ENCODE results near the gene GMDS.
"Not testable (repeated sequence)": the region's sequence is repeated elsewhere in the genome, so short reads cannot be mapped to it uniquely, and the experiment has no call there.

The GMDS gene

DNA sequence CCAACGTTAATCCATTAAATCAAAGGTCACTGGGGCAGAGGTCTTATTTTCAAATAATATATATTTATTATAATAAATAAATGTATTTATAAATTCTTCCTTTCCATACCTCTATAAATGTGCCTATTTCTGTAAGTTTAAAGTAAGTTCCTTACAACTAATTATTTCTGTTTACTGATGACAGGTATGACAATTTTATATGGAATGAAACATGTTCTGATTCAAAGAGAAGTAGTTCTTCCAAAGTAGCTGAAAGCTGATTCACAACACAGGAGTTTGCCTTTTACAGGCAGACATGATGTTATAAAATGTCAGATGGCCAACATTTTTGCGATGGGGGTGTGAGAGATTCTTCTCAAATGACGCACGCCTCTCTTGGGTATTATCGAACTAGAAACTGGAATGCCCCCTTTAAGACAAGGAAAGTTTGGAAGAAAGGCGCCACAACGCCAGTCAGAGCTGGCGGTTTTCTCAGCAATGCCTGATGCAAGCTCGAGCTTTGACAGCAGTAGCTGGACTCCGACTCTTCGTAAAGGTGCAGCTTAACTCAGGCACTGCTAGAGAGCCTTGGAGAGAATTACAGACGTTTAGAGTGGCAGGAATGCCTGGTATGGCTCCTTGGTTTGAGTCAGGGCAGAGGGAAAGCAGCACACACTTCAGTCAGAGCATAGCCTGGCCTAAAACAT is 543.6 kb downstream of the GMDS start:
- no peak for DNase-seq (ENCODE audit: low read depth in 2 of 3, low spot score in 1 of 3)

DNA sequence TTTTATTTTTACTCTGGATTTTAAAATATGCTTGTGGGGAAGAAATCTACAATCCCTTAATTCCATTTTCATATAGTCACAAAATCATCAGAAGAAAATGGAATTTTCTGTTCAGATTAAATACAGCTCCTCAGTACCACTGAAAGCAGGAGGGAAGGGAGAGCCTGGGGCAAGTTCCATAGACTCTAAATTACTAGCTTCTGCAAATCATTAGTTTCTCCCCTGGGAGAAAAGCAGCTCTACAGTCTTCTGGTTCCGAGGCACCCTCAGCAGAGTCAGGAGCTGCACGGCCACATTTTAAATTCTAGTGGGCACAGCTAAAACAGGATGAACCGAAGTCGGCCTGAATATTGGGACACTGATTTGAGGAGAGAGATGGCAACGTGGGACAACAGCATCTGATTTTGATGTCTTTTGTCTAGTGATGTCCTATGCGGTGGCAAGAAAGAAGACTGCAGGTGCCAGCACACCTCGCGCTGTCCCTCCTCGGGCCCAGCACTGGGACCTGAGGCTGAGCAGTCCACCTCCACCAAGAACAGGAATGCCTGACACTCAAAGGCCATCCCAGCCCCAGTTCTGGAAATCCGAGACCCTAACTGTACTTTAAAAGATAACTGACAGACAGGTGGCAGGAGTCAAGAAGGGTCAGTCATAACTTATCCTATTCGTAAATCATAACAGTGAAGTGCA is 545.0 kb downstream of the GMDS start:
- no peak for DNase-seq (ENCODE audit: low read depth in 2 of 3, low spot score in 1 of 3)

DNA sequence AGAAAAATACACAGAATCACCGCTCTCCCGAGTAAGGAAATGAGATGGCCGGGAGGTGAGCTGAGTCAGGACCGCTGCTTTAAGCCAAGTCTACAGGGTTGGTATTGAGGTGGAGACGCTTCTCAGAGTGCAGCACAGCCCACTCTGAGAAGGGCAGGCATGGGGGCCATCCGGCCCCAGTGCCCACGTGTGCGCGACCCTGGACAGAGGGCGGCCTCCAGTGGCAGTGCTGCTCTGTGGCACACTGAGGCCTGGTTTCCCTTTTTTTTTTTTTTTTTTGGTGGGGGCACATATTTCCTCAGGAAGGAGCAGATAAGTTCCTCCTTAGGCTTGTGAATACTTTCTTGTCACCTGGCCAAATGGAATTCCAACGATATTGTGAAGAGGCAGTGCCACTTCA is 546.9 kb downstream of the GMDS start:
- no peak for DNase-seq (ENCODE audit: low read depth in 2 of 3, low spot score in 1 of 3)

DNA sequence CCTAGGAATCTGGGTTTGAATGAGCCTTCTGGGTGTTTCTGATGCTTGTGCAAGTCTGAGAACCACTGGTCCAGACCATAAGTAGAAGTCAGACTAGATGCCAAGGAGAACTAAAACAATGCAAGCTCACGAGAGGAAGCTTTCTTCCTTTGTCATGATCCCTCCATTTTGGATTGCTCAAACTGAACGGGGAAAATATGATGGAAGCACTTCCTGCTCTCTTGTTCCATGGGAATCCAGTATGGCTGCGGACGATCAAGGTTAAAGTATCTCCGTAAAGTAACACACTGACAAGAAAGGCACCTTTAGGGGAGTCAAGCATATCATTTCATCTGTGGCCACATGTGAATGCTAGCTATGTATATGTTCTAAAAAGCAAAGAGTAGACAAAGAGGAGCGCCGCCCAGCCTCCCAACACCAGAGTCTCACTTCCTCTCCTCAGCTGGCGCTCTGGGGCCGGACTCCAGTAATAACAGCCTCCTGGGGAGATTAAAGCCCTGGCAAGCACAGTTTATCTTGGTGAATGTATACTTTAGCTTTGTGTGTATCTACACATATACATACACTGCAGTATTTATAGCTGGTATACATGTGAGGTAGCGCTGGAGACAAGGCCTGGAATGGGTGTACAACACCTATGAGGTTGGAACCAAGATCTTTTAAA is 547.6 kb downstream of the GMDS start:
- no peak for DNase-seq (ENCODE audit: low read depth in 2 of 3, low spot score in 1 of 3)

DNA sequence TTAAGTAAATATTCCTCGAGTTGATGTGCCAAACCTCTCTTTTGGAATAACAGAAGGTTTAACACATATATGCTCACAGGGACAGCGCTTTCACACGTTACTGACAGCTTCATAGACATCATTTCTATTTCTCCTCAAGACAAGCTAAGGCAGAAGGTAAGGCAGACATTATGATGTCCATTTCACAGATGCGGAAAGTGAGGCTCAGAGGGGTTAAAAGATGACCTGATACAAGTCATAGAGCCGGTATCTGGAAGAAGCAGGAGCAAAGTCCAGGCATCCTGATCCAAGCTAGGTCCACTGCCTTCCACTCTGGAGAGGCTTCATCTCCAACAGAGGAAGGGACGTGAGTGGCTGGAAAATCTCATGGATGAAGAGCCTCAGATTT is 548.9 kb downstream of the GMDS start:
- DNase-seq (ENCODE audit: low read depth in 2 of 3, low spot score in 1 of 3) = no peak

DNA sequence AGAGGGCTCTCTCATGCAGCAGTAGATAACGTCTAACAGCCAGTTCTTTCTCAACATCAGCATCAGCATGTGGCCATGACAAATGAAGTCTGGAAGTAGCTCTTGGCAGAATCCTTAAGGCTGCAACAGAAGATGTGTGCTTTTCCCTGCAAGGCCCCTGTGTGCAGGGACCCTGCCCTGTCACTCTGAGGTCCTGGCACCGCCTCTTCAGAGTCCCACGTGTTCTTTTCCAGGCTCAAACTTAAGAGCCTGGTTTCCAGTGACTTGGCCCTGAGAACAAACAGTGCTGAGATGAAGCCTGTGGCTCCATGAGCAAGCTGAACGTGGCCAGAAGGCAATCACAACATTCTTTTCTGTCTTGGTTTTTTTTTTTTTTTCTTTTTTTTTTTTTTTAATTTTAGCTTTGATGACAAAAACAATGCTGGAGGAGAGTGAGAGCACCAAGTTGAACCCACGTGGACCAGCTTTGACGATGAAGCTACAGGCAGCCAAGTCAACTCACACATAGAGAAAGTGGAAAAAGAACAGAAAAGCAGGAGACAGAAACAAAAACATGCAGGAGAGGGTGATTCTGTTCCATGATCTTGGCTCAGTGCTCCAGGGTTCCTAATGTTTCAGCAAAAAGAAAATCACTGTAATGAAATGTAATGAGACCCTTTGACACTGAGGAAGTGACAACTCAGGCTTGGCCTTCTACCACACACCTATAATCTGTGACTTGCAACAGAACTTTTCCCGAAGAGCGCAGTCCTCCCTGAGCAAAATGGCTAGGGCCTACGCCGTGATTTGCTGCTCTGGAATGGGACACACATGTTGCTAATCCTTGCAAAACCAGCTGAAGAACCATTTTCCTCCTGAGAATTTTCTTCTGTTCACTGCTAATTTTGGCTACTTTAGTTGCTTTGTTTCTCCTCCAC is 549.6 kb downstream of the GMDS start:
- no peak for DNase-seq (ENCODE audit: low read depth in 2 of 3, low spot score in 1 of 3)

DNA sequence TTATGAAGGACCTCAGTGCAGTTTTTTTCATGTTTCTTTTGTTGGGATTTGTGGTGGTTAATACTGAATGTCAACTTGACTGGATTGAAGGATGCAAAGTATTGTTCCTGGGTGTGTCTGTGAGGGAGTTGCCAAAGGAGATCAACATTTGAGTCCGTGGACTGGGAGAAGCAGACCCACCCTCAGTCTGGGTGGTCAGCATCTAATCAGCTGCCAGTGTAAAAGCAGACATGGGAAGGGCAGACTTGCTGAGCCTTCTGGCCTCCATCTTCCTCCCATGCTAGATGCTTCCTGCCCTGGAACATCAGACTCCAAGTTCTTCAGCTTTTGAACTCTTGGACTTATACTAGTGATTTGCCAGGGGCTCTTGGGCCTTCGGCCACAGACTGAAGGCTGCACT is 553.6 kb downstream of the GMDS start:
- DNase-seq (ENCODE audit: low read depth in 2 of 3, low spot score in 1 of 3) = not testable (repeated sequence)

DNA sequence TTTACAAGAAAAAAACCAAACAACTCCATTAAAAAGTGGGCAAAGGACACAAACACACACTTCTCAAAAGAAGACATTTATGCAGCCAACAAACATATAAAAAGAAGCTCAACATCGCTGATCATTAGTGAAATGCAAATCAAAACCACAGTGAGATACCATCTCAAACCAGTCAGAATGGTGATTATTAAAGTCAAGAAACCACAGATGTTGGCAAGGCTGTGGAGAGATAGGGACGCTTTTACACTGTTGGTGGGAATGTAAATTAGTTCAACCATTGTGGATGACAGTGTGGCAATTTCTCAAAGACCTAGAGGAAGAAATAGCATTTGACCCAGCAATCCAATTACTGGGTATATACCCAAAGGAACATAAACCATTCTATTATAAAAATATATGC is 554.7 kb downstream of the GMDS start:
- DNase-seq (ENCODE audit: low read depth in 2 of 3, low spot score in 1 of 3) = not testable (repeated sequence)

DNA sequence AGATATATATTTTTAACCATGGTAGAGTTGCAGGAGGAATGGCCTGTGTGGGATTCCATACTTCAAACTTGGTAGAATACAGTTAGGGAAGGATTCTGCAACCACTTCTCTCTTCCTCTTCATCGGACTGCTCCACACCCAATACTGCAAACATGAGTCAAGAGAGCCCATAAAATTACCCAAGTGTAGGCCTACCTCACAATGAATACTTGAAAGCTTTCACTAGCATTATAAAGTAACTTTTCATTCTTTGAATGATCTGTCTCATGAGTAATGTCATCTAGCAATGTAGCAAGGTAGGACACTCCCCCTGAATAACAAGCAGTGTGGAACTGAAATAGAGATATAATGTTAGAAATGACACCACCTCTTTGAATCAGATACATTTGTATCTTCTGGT is 556.3 kb downstream of the GMDS start:
- DNase-seq (ENCODE audit: low read depth in 2 of 3, low spot score in 1 of 3) = no peak

DNA sequence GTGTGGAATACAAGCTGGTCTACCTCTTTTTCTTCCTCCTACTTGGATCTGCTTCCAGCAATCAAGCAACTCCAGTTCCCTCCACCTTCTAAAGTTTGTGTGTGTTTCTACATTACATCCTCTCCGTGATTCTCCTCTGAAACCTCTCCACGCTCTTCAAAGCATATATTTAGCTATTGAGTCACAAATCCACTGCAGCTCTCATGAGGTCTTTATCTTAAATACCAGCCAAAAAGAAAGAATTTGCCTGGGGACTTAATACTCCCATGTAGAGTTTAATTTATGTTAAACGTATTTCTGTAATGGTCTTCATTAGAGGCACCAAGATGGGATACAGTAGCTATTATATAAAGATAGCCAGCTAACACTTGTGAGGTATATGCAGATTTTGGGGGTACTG is 557.0 kb downstream of the GMDS start:
- no peak for DNase-seq (ENCODE audit: low read depth in 2 of 3, low spot score in 1 of 3)

DNA sequence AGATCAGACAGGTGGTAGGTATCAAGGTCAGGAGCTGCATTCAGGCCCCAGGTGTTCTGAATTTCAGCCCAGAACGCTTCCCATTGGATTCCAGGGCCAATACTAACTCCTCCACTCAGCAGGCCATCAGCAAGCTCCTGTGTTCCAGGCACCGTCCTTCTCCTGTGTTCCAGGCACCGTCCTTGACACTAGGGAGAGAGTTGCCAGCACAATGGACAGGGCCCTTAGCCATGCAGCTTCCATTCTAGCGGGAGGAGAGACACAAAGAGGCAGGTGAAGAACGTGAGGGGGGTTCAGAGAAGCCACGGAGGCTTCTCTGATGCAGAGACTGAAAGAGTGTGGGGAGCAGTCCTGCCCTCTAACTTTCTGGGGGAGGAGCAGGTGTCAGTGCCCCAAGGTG is 558.0 kb downstream of the GMDS start:
- no peak for DNase-seq (ENCODE audit: low read depth in 2 of 3, low spot score in 1 of 3)

DNA sequence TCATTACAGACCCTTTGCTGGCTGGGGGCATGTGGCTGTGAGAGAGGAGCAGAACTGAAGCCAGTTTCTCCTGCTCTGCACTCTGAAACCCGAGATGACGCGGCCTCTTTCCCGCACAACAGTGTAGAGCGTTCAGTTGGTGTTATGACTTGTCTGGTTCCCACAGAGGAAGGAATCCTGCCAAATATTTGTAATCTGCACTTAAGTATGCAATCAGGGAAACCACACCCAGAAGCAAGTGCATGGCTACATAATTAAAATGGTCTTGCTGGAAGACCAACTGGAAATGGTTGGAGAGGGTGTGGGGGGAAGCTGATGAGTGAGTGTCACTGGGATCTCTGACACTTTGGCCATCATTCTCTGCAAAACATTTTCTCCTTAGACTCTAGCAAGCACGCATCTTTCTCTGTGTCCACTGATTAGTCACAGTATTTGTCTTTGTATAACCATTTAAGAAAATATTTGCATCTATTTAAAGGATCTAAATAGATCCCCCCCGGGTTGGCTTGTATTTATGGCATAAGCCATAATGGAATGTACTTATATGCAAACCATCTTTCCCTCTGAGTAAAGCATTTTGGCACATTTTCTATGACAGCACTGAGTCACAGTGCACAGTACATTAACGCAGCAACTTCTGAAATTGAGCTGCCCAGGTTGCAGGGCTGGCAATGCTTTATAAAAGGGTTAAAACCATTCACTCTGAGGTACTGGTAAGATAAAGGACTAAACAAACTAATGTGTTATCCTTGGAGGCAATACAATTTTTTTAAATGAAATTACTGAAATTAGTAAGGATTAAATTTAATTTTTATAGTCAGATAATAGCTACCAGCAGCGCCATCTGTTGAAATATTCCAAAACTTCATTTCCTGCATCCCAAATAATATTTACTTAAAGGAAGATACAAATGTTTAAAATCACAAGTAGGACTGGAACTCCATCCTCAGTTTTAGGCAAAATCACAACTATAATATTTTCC is 559.0 kb downstream of the GMDS start:
- DNase-seq (ENCODE audit: low read depth in 2 of 3, low spot score in 1 of 3) = no peak

DNA sequence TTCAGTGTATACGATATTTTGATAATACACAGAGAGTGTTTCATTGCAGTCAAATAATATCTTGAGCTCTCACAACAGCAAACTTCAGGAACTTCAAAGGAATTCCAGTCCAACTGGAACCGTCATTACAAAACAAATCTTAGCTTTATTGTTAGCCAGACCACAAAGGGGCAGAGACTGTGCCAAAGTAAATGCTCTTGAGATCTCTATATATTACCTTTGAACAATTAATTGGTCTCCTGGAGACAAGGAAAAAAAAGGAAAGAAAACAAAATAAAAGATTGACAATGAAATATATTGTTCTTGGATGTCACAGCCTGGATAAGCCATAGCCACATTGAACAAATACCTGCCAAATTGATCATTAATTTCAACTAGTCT is 565.7 kb downstream of the GMDS start:
- no peak for DNase-seq (ENCODE audit: low read depth in 2 of 3, low spot score in 1 of 3)

DNA sequence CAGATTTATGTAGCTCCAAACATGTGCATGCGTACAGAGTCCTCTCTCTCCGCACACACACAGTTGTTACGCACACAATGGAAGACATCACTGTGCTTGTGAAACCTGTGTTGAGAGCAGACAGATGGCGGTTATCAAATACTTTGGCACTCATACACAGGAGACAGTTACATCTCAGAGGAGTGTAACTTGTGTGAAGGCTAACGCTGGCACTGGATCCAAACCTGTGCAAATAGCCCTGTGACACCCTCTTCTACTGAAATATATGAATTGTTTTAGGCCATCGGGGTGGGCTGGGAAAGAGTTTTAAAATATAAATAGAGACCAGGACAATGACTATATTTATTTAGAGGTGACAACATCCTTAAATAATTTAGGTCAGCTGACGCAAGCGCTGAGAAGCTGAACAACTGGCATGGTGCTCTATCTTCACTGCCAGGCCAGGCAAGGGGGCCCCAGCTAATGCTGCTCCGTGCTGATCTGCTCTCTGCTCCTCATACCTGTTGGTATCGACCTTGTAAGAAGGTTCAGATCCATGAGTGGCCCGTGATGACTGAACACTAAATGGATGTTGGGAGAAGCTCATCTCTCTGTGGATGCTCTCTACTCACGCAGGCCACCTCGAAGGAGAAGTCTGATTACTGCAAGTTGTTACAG is 566.2 kb downstream of the GMDS start:
- no peak for DNase-seq (ENCODE audit: low read depth in 2 of 3, low spot score in 1 of 3)

DNA sequence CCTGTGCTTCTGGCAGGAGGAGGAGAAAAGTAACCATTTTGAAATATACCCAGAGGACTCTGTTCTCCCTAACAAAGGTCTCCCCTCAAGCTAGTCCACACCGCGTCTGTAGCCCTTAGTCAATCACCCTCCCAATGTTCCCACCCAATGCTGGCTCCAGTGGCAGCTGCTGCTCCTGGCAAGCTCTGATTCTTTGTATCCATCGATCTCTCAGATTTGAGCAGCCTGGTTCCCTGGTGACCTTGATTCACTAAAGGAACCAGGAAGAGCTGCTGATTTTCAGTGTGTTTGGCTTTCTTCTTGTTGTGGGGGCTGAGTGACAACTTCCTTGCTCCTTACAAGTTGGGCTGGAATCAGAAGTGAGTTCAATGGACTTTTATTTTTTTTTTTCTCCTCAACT is 567.2 kb downstream of the GMDS start:
- no peak for DNase-seq (ENCODE audit: low read depth in 2 of 3, low spot score in 1 of 3)

DNA sequence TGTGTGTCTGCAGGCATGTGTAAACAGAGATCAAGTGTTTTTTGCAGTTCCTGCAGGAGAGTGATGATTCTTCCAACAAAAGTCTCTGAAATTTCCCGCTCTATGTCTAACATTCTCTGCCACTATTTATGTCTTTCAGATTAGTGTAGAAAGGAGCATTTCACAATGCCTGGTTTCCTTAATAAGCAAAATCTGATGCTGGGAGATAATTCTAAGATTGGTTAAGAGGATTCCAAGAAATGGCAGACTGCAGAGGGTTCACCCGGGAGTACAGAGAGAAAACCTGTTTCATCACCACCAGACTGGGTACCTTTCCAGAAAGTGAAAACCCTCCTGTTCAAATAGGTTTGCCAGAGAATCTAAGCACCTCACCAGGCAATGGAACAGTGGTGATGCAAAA is 573.0 kb downstream of the GMDS start:
- DNase-seq (ENCODE audit: low read depth in 2 of 3, low spot score in 1 of 3) = no peak

DNA sequence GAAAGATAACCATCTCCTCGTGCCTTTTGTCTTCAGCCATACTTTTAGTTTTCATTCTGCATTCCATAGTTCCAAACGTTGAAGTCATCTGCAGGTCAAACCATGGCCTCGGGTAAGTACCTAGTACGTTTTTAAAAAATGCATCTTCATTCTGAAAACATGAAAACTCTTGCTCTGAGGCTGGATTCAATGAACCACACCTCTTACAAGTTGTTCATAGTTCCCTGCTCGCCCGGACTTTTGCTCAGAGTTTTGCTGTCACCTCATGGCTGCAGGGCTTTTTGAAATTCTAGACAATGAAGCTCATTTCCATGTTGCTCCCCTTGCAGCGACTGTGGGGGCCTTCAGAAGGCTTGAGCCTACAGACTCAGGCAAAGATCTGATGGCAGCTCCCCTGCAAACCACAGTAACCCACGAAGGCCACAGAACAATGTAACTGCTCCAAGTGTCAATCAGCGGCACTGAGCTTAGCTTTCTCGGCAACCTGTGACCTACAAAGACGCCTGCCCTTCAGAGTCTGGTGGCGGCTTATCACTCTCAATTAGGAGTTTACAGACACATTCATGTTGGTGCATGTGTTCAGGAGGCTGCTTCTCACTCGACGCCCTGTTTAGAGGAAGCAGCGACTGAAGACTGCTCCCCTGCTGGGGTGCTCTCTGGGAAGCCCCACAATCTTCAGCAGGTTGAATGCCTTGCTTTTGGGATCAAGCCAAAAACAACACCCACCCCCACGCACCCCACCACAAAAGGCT is 574.5 kb downstream of the GMDS start:
- DNase-seq (ENCODE audit: low read depth in 2 of 3, low spot score in 1 of 3) = no peak

DNA sequence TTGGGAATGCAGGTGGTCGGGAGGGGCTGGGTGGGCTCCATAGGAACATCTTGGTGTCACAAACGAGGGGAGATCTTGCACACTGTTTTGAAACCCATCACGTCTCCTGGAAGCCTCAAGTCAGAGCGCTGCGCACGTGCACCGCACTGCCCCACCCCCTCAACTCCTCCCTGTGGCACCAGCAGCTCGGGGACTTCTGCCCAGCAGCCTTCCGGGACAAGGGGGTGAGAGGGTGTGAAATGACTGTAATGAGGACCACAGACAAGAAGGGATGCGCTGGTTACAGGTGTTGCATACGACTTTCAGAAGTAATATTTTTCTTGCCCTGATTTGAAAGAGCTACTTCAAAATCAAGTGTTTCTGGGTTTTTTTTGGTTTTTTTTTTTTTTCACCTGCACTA is 575.4 kb downstream of the GMDS start:
- no peak for DNase-seq (ENCODE audit: low read depth in 2 of 3, low spot score in 1 of 3)

DNA sequence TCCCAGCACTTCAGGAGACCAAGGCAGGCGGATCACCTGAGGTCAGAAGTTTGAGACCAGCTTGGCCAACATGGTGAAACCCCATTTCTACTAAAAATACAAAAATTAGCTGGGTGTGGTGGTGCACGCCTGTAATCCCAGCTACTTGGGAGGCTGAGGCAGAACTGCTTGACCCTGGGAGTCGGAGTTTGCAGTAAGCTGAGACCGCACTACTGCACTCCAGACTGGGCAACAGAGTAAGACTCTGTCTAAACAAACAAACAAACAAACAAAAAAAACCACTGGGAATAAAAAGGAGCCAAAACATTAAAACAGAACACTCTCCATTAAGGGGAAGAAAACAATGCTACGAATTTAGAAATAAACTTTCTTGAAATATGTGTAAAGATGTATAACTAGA is 576.9 kb downstream of the GMDS start:
- not testable (repeated sequence) for DNase-seq (ENCODE audit: low read depth in 2 of 3, low spot score in 1 of 3)

Data from stimulated activated CD4-positive, alpha-beta T cell treated with anti-CD3 and anti-CD28 coated beads, Interleukin-12 subunit alpha, Interleukin-12 subunit beta, amount 100 ng/mL, for 48 hours (primary cell).